ENCODE measurements around the gene NDUFS6. TPM values are rescaled to one million over a fixed set of nuclear protein-coding genes. Genes with fewer than 3 reads are reported as not detected.

NDUFS6 gene
- total RNA-seq, 4 donors from 2014 or later = 28.2 to 62.0 (median 40.3) TPM

DNA sequence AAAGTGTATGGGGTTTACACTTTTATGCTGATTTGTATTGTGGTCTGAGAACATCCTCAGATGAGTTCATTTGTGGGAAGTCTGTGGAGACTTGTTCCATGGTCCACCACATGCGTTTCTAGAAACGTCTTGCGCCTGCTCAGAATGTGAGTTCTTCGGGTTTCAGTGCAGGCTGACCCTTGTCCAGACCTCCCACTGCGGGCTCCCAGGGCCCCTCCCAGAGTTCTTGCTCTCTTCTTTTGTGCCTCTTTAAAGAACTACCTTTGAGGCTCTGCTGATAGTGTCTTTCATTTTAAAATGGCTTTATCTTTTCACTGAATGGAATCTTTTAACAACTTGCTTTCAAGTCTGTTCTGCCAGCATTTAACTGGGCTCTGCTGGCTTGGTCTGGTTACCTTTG, 17.6 kb downstream of the NDUFS6 start:
- no peak overlapping the region for H3K27ac ChIP-seq
- H3K4me1 ChIP-seq = no peaks in the 10 kb centered on the region
- peaks cover 0 to 6% (median 0%) of the 10 kb centered on the region in 4 donors for H3K9me3 ChIP-seq
- H3K4me3 ChIP-seq = no peak overlapping the region
- H3K36me3 ChIP-seq = peaks cover 9 to 100% (median 11%) of the 10 kb centered on the region in 3 donors
- no peaks in the 10 kb centered on the region for H3K27me3 ChIP-seq
- TF ChIP-seq POLR2A (IDR thresholded peaks at IDR 0.05) = no peak
- no peak for TF ChIP-seq EP300 (IDR thresholded peaks at IDR 0.05)
- TF ChIP-seq CTCF (IDR thresholded peaks at IDR 0.05) = no peak
- WGBS, 2 donors = 82 to 90% methylated on average over 5 of the region's 5 CpGs
- DNase-seq (ENCODE audit: low spot score in 2 of 2) = no peak

- peaks cover 7 to 100% (median 9%) of the 10 kb centered on the region in 3 donors for H3K36me3 ChIP-seq
- no peak overlapping the region for H3K27ac ChIP-seq
- H3K4me3 ChIP-seq = no peak overlapping the region
- peaks cover 0 to 6% (median 0%) of the 10 kb centered on the region in 4 donors for H3K9me3 ChIP-seq
- WGBS, 2 donors = 62 to 95% methylated on average over 2 of the region's 2 CpGs
- no peak for DNase-seq (ENCODE audit: low spot score in 2 of 2)
- TF ChIP-seq CTCF (IDR thresholded peaks at IDR 0.05) (no peak), EP300 (IDR thresholded peaks at IDR 0.05) (no peak), POLR2A (IDR thresholded peaks at IDR 0.05) (no peak)
- H3K27me3 ChIP-seq = no peaks in the 10 kb centered on the region
- H3K4me1 ChIP-seq = no peaks in the 10 kb centered on the region
Observed at GRCh38 chr5:1819458-1819857, 18.3 kb downstream of the NDUFS6 start.

DNA sequence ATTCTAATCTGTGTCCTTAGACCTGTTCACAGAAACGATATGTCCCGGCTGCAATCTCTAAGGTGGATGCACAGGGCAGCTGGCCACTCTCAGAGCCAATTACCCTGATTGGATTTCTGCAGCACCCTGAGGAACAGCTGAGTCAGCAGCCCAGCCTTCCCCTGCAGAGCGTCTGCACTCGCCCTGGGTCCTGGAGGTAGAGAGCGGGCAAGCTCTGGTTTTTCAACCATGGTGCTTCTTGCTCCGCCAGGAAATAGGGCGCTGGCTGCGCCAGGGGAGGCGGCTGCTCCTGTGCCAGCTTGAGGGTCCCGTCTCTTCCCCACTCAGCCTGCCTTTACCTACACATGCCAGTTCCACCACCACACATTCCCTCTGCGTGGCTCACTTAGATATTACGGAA, 19.2 kb downstream of the NDUFS6 start:
- Histone ChIP-seq H3K27ac (no peak overlapping the region), H3K27me3 (no peaks in the 10 kb centered on the region), H3K4me3 (no peak overlapping the region), H3K36me3 (peaks cover 2 to 100% (median 6%) of the 10 kb centered on the region in 3 donors), H3K9me3 (peaks cover 0 to 6% (median 0%) of the 10 kb centered on the region in 4 donors), H3K4me1 (no peaks in the 10 kb centered on the region)
- TF ChIP-seq EP300 (IDR thresholded peaks at IDR 0.05) (no peak), CTCF (IDR thresholded peaks at IDR 0.05) (no peak), POLR2A (IDR thresholded peaks at IDR 0.05) (no peak)
- WGBS, 2 donors = 85 to 93% methylated on average over 12 of the region's 12 CpGs
- no peak for DNase-seq (ENCODE audit: low spot score in 2 of 2)

- Histone ChIP-seq H3K36me3 (peaks cover under 1 to 100% (median 2%) of the 10 kb centered on the region in 3 donors), H3K27me3 (no peaks in the 10 kb centered on the region), H3K4me3 (no peak overlapping the region), H3K27ac (no peak overlapping the region), H3K9me3 (peaks cover 0 to 6% (median 0%) of the 10 kb centered on the region in 4 donors), H3K4me1 (no peaks in the 10 kb centered on the region)
- TF ChIP-seq CTCF (IDR thresholded peaks at IDR 0.05) = no peak
- no peak for TF ChIP-seq POLR2A (IDR thresholded peaks at IDR 0.05)
- 91 to 93% methylated on average over 4 of the region's 4 CpGs for WGBS, 2 donors
- DNase-seq (ENCODE audit: low spot score in 2 of 2) = no peak
Observed at GRCh38 chr5:1820926-1821325, 19.7 kb downstream of the NDUFS6 start.

- H3K27me3 ChIP-seq = no peaks in the 10 kb centered on the region
- no peak overlapping the region for H3K27ac ChIP-seq
- H3K36me3 ChIP-seq = peaks cover 0 to 100% (median 2%) of the 10 kb centered on the region in 3 donors
- peaks cover 0 to 6% (median 0%) of the 10 kb centered on the region in 4 donors for H3K9me3 ChIP-seq
- WGBS, 2 donors = 87 to 88% methylated on average over 8 of the region's 8 CpGs
- no peak for DNase-seq (ENCODE audit: low spot score in 2 of 2)
- TF ChIP-seq EP300 (IDR thresholded peaks at IDR 0.05) (no peak), POLR2A (IDR thresholded peaks at IDR 0.05) (no peak), CTCF (IDR thresholded peaks at IDR 0.05) (no peak)
- H3K4me3 ChIP-seq = no peak overlapping the region
- no peaks in the 10 kb centered on the region for H3K4me1 ChIP-seq
Observed at GRCh38 chr5:1821862-1822261, 20.7 kb downstream of the NDUFS6 start.
